Right renal cortex interstitium (tissue), 3 donors: ENCODE measurements around the gene HOXA13. TPM values are rescaled to one million over a fixed set of nuclear protein-coding genes. Genes with fewer than 3 reads are reported as not detected.

Experiments used
- DNase-seq, 3 donors: peaks; one replicate each; pipeline ENCODE4 v3.0.0-alpha.2; 2013; ENCODE audit warnings: low read depth in 3 of 3, low spot score in 2 of 3
- polyA plus RNA-seq, 3 donors: library from polyadenylated mRNA; unstranded; fragments of 120-200 nt; gene quantifications; one replicate each; pipeline ENCODE4 v1.2.1, GENCODE V29; 2013; ENCODE audit not compliant: insufficient read length in 3 of 3

Gene HOXA13
- polyA plus RNA-seq, 3 donors, result 0.06 TPM; not detected in 1

GRCh38 chr7:27150568-27151340 is 49.1 kb downstream of the HOXA13 start:
- DNase-seq, result no peak

DNA sequence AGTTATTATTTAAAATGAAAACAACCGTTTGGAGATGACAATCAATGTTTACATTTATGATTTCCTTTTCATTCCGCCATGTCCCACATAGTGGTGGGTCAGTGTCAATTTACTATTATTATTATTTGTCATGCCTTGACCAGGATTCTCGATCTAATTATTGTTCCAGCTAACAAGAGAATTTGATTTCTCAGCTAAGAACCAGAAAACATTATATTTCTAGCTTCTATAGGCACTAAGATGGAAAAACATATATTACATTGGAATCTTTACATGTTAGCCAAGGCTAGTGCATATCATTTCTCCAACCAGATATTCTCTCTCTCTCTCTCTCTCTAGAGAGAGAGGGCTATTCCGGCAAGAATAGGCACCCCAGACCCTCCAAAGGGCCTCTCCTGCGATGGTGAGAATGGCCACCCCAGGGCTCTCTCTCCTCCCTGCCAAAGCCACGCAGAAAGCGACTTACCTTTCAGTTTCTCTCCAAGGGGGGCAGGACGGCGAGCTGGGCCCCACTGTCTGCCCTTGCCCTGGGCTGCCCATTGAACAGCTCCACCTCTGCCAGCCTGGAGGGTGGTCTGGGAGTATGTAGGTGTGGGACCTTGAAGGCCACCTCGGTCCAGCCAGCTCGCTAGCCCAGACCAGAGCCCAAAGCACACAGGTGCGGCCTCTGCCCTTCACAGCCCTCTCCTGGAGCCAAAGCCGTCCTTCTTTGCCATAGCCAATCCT is 49.9 kb downstream of the HOXA13 start:
- no peak for DNase-seq

- DNase-seq, result no peak
These were observed 50.9 kb downstream of the HOXA13 start for GRCh38 chr7:27148756-27149641.

- DNase-seq, result no peak
These were observed 51.7 kb downstream of the HOXA13 start for GRCh38 chr7:27148031-27148755.

- DNase-seq, result no peak
These were observed 52.5 kb downstream of the HOXA13 start, which contains the start of gene HOXA6 for GRCh38 chr7:27147199-27148030. TSS of gene HOXA6 (minus strand) at chr7:27147774. CDS start at chr7:27147749, 25 bp downstream.

DNA sequence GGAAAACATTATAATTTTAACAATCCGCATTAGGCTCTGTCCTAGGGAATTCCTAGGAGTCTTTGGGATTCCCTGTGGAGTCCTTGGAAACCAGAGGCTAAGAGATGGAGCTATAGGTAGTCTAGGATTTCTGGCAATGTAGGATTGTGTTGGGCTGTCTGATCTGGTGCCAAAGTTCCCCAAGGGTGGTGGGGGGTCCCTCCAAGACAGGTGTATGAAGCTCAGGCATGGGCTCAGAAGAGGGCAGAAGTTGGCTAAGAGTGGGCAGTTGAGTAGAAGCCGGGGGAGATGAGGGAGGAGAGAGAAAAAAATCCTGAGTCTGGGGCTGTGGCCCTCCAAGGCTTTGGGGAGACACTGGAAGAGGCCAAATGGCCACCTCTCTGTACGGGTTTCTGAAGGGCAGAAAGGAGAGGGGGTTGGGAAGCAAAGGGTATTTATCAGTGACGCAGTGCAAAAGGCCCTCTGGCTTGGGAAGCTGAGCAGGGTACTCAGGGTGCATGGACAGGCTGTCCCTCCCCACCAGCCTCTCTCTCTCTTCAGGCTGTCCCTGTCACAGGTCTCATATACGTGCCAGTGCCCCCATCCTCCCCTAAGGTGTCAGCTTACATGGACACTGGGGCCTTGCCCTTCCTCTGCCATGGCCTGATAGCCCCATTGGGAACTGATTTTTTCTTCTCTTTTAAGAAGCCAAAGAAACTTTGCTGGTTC is 53.2 kb downstream of the HOXA13 start:
- no peak for DNase-seq

DNA sequence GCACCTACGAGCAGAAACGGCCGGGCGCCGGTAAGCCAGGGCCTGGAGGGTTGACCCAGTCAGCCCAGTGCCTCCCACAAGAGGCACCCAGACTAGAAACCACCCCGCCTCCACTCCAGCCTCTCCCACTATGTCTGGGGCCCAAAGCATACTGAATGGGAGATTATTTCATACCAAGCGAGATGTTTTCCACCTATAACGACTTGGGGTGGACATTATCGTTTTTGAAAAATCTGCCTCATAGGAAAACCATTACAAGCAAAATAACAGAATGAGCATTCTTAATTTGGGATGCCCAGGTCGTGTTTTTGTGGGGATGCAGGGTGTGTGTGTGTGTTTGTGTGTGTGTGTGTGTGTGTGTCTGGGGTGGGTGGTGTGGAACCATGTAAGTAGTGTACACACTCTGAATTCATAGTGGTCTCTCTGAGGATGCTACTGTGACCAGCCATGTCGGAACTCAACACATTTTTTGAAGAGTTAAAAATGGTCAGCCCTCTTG is 53.9 kb downstream of the HOXA13 start:
- DNase-seq, result no peak

DNA sequence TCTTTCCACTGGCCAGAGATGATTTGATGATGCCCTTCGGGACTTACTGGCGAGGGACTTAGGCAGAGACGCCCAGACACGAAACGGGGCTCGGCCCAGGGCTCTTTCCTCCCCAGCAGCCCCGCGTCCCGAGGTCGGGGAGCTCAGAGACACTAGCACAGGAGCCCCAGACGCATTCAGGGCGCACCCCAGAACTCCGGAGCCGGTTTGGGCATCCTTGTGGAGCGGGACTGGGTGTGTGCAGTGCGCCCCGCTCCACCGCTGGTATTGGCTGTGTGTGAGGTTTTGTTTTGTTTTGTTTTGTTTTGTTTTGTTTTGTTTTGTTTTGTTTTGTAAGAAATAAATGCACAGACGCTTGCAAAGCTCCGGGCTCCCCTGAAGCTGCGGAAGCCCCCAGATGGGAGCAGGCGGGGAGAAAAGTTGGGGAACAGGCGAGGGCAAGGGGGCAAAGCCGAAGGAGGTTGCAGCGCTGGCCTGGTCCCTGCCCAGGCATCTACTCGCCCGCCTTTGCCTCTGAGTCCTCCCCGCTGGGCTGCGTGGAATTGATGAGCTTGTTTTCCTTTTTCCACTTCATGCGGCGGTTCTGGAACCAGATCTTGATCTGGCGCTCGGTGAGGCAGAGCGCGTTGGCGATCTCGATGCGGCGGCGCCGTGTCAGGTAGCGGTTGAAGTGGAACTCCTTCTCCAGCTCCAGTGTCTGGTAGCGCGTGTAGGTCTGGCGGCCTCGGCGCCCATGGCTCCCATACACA is 54.6 kb downstream of the HOXA13 start:
- no peak for DNase-seq

DNA sequence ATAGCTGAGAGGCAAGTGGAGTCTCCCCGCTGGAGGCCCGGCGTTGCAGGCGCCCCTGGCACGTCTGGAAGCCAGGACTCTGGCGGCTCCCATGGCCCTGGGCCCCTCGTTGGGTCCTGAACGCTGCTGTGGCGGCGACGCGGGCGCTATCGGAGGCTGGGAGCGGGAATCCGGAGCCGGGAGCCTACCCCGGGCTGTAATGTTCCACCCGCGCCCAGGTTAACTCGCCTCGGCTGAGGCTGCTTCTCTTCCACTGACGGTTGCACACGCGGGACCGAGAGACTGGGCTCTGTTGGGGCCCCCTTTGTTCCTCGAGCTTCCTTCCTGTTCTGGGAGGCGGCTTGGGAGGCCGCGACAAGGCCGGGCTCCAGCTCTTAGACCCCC is 55.1 kb downstream of the HOXA13 start:
- no peak for DNase-seq

Other genes starting within 250 kb of the HOXA13 start
- gene HOXA1, start 104.1 kb downstream of the HOXA13 start, polyA plus RNA-seq, result 1 to 10 TPM; 2.3 to 2.5 (median 2.4) TPM
- 1 to 10 TPM; 6.7 to 8.5 (median 7.1) TPM for gene HOXA2, start 97.4 kb downstream of the HOXA13 start, polyA plus RNA-seq
- 10 to 100 TPM; 15.7 to 22.5 (median 17.3) TPM for gene HOXA4, start 69.3 kb downstream of the HOXA13 start, polyA plus RNA-seq
- gene HOXA5, start 56.4 kb downstream of the HOXA13 start, polyA plus RNA-seq, result 10 to 100 TPM; 59.7 to 73.7 (median 63.8) TPM
- gene HOXA6, start 52.3 kb downstream of the HOXA13 start, polyA plus RNA-seq, result 10 to 100 TPM; 18.7 to 24.4 (median 22.0) TPM
- 10 to 100 TPM; 23.7 to 32.8 (median 29.3) TPM for gene HOXA3, start 47.5 kb downstream of the HOXA13 start, polyA plus RNA-seq
- 10 to 100 TPM; 24.8 to 27.6 (median 26.1) TPM for gene HOXA7, start 43.4 kb downstream of the HOXA13 start, polyA plus RNA-seq
- 100 to 1,000 TPM in 1 of 3 donors, 10 to 100 TPM in 2; 85.6 to 118 (median 95.9) TPM for gene HOXA9, start 34.6 kb downstream of the HOXA13 start, polyA plus RNA-seq
- gene HOXA10, start 25.8 kb downstream of the HOXA13 start, polyA plus RNA-seq, result 100 to 1,000 TPM; 130 to 142 (median 140) TPM
- 10 to 100 TPM; 33.0 to 35.3 (median 34.6) TPM for gene HOXA11, start 14.9 kb downstream of the HOXA13 start, polyA plus RNA-seq
- under 1 TPM; 0.04 to 0.11 (median 0.06) TPM for gene EVX1, start 42.7 kb upstream of the HOXA13 start, polyA plus RNA-seq